HEK293 (cell line): Measurements from ENCODE around the gene SLC35B1.

Experiments
- CTCF ChIA-PET: fragments of 350-600 bp; formaldehyde crosslinking; extraction: SDS; loops from one replicate; lab custom pipeline; 2021; ENCODE audit warnings: antibody characterized with exemption; lab: Yijun Ruan, JAX
- POLR2A ChIA-PET: fragments of 300-600 bp; formaldehyde crosslinking; extraction: SDS; loops from one replicate; lab custom pipeline; 2020; ENCODE audit warnings: antibody characterized with exemption, inconsistent platforms; lab: Yijun Ruan, JAX
- H3K27ac ChIP-seq: fragments of 200-500 bp; sonication (Bioruptor generic); 2 replicates; pipeline ENCODE4 v1.5.1; 2014; ENCODE audit warnings: low read depth, low read length, control low read depth, inconsistent platforms; ENCODE audit errors: extremely low read depth
- H3K36me3 ChIP-seq, 2 experiments: fragments of 200-500 bp in 1 of 2; sonication (Bioruptor generic) in 1 of 2; 1 replicate in 1 of 2; 2 replicates in 1 of 2; pipeline ENCODE4 v1.5.1; 2014 to 2017; ENCODE audit warnings: inconsistent platforms in 2 of 2, low read length in 2 of 2; ENCODE audit not compliant: control insufficient read depth in 2 of 2, insufficient read depth in 1 of 2
- H3K4me1 ChIP-seq: fragments of 200-500 bp; sonication (Bioruptor generic); 2 replicates; pipeline ENCODE4 v1.5.1; 2014; ENCODE audit warnings: mild to moderate bottlenecking, low read length, inconsistent platforms; ENCODE audit not compliant: control insufficient read depth, insufficient read depth
- H3K4me3 ChIP-seq: 2 replicates; pipeline ENCODE4 v1.5.1; 2011; ENCODE audit warnings: low read depth, mild to moderate bottlenecking, control low read depth, low read length, moderate library complexity
- H3K9me3 ChIP-seq: fragments of 200-500 bp; sonication (Bioruptor generic); 2 replicates; pipeline ENCODE4 v1.5.1; 2014; ENCODE audit warnings: low read depth, low read length, inconsistent platforms; ENCODE audit not compliant: control insufficient read depth, insufficient read depth
- PRDM1 ChIP-seq: fragments of 450-650 bp; formaldehyde crosslinking; IDR thresholded peaks from 2 replicates; pipeline ENCODE4; 2016; ENCODE audit warnings: missing biosample characterization, missing genetic modification characterization
- ZNF239 ChIP-seq: fragments of 450-650 bp; formaldehyde crosslinking; IDR thresholded peaks from 2 replicates; pipeline ENCODE4 v1.5.1; 2016; ENCODE audit warnings: missing biosample characterization, missing genetic modification characterization
- ZNF311 ChIP-seq: fragments of 450-650 bp; formaldehyde crosslinking; IDR thresholded peaks from 2 replicates; pipeline ENCODE4 v1.5.1; 2017; ENCODE audit warnings: missing biosample characterization, missing genetic modification characterization, borderline replicate concordance
- ZNF341 ChIP-seq: fragments of 450-650 bp; formaldehyde crosslinking; IDR thresholded peaks from 2 replicates; pipeline ENCODE4; 2016; ENCODE audit warnings: low read depth, missing biosample characterization, missing genetic modification characterization
- ZNF394 ChIP-seq: fragments of 450-650 bp; formaldehyde crosslinking; IDR thresholded peaks from 2 replicates; pipeline ENCODE4 v1.5.1; 2016; ENCODE audit warnings: missing biosample characterization, missing genetic modification characterization, mild to moderate bottlenecking, moderate library complexity, borderline replicate concordance
- TF ChIP-seq, protein P1 (sequence below): fragments of 450-650 bp; formaldehyde crosslinking; IDR thresholded peaks from 2 replicates; pipeline ENCODE4 v1.5.1; 2016; ENCODE audit warnings: missing biosample characterization, missing genetic modification characterization
- TF ChIP-seq, protein P2 (sequence below): fragments of 450-650 bp; formaldehyde crosslinking; IDR thresholded peaks from 2 replicates; pipeline ENCODE4 v1.5.1; 2016; ENCODE audit warnings: missing biosample characterization, missing genetic modification characterization

SLC35B1 gene

DNA sequence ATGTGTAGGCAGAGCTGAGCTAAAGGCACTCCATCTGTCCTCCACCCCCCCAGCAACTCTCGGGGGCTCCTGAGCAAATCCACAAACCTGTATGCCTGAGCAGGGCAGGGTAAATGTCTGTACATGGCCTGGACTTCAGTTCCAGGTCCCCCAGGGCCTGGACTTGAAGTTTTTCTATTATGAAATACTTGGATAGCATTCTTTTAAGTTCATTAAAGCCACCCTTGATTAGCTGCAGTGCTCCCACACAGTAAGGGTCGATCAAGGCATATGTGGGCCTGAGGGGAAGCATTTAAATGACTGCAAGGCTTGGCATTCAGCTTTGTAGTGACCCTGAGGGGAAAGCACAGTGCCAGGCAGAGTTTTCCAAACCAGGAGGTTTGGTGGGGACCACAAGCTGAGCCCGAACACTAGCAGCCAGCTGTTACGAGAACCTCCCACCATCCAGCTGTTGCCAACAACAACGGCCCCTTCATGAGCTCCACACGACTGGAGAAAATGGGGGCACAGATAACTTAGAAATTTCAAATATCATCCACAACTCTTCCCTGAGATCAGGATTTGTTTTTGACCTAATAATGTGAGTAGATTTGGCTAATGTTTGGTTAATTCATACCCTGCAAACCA is 49.5 kb upstream of the SLC35B1 start:
- no peak overlapping the region for H3K4me3 ChIP-seq
- ChIA-PET POLR2A (no interaction called here), CTCF (interaction anchor here (0.6 to 0.7 kb wide), 2 partner anchors 61 to 186 kb away, joined by 3 read pairs; no protein-coding TSS in a partner anchor)
- TF ChIP-seq ZNF394 (tag by site-specific recombination) (no peak), ZNF341 (tag by site-specific recombination) (peak; percentile 68)
- H3K9me3 ChIP-seq, result no peaks in the 10 kb centered on the region
- no peak overlapping the region for H3K27ac ChIP-seq
- H3K36me3 ChIP-seq, result peaks cover 0 to 3% of the 10 kb centered on the region in 2 experiments; a peak in 2 of 3 replicates
- peaks cover 2% of the 10 kb centered on the region; the same call in 1 of the 2 replicates for H3K4me1 ChIP-seq

DNA sequence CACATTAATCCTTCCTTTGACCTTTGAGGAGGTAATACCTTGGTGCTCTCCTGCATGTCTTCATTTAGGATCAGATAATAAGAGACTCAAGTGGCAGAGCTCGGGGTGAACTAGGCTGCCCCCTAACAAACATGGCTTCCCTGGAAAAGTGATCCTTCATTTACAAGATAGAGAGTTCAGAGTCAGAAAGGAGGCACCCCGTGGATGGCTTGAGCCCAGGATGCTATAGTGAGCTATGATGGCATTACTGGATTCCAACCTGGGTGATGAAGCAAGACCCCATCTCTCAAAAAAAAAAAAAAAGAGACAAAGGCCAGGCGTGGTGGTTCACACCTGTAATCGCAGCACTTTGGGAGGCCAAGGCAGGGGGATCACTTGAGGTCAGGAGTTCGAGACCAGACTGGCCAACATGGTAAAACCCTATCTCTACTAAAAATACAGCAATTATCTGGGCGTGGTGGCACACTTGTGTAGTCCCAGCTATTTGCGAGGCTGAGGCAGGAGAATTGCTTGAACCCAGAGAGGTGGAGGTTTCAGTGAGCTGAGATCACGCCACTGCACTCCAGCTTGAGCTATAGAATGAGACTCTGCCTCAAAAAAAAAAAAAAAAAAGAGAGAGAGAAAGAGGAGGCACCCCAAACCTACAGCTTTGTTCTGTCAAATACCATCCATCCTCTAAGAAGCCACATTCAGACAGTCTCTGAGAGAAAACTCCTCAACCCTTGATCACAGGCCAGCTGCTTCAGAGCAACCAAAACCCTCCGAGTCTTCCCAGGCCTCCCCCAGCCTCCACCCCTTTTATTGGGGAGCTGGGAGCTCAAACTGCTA is 48.8 kb upstream of the SLC35B1 start:
- TF ChIP-seq, protein P1, sequence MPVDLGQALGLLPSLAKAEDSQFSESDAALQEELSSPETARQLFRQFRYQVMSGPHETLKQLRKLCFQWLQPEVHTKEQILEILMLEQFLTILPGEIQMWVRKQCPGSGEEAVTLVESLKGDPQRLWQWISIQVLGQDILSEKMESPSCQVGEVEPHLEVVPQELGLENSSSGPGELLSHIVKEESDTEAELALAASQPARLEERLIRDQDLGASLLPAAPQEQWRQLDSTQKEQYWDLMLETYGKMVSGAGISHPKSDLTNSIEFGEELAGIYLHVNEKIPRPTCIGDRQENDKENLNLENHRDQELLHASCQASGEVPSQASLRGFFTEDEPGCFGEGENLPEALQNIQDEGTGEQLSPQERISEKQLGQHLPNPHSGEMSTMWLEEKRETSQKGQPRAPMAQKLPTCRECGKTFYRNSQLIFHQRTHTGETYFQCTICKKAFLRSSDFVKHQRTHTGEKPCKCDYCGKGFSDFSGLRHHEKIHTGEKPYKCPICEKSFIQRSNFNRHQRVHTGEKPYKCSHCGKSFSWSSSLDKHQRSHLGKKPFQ (tag by site-specific recombination), result 0 out of 2 replicates have a peak, but pooled peaks have one; percentile 13
- no peak for TF ChIP-seq ZNF311
- TF ChIP-seq, all 188 proteins: peak for 1
- POLR2A ChIA-PET, result interaction anchor here (0.6 to 7.0 kb wide), 3 partner anchors 7 to 342 kb away, joined by 5 to 53 read pairs (median 6); partner anchors contain the start of genes FAM117A, KAT7 and PHB1
- peaks cover 0 to 3% of the 10 kb centered on the region in 2 experiments; a peak in 2 of 3 replicates for H3K36me3 ChIP-seq
- H3K4me3 ChIP-seq, result no peak overlapping the region
- no peaks in the 10 kb centered on the region for H3K9me3 ChIP-seq
- peaks cover 2% of the 10 kb centered on the region; the same call in 1 of the 2 replicates for H3K4me1 ChIP-seq
- CTCF ChIA-PET, result interaction anchor here (0.7 to 0.8 kb wide), 4 partner anchors 47 to 199 kb away, joined by 3 to 4 read pairs (median 3); no protein-coding TSS in a partner anchor
- H3K27ac ChIP-seq, result no peak overlapping the region

- ChIA-PET CTCF (interaction anchor here (0.7 to 0.8 kb wide), 4 partner anchors 46 to 198 kb away, joined by 3 to 4 read pairs (median 3); no protein-coding TSS in a partner anchor), POLR2A (interaction anchor here (1.2 to 7.0 kb wide), 2 partner anchors 8 to 32 kb away, joined by 6 to 53 read pairs; partner anchors contain the start of genes FAM117A and KAT7)
Measured at GRCh38 chr17:49755663-49756283, 48.0 kb upstream of the SLC35B1 start.

More at GRCh38 chr17:49755663-49756283, 48.0 kb upstream of the SLC35B1 start:
- peaks cover 0 to 3% of the 10 kb centered on the region in 2 experiments; a peak in 2 of 3 replicates for H3K36me3 ChIP-seq
- no peaks in the 10 kb centered on the region for H3K9me3 ChIP-seq
- H3K4me3 ChIP-seq, result no peak overlapping the region
- peaks cover 2% of the 10 kb centered on the region; the same call in 1 of the 2 replicates for H3K4me1 ChIP-seq
- H3K27ac ChIP-seq, result no peak overlapping the region
- TF ChIP-seq PRDM1 (tag by site-specific recombination) (peak; percentile 54; the same call in 1 of the 2 replicates), ZNF239 (no peak)
- TF ChIP-seq, protein P2, sequence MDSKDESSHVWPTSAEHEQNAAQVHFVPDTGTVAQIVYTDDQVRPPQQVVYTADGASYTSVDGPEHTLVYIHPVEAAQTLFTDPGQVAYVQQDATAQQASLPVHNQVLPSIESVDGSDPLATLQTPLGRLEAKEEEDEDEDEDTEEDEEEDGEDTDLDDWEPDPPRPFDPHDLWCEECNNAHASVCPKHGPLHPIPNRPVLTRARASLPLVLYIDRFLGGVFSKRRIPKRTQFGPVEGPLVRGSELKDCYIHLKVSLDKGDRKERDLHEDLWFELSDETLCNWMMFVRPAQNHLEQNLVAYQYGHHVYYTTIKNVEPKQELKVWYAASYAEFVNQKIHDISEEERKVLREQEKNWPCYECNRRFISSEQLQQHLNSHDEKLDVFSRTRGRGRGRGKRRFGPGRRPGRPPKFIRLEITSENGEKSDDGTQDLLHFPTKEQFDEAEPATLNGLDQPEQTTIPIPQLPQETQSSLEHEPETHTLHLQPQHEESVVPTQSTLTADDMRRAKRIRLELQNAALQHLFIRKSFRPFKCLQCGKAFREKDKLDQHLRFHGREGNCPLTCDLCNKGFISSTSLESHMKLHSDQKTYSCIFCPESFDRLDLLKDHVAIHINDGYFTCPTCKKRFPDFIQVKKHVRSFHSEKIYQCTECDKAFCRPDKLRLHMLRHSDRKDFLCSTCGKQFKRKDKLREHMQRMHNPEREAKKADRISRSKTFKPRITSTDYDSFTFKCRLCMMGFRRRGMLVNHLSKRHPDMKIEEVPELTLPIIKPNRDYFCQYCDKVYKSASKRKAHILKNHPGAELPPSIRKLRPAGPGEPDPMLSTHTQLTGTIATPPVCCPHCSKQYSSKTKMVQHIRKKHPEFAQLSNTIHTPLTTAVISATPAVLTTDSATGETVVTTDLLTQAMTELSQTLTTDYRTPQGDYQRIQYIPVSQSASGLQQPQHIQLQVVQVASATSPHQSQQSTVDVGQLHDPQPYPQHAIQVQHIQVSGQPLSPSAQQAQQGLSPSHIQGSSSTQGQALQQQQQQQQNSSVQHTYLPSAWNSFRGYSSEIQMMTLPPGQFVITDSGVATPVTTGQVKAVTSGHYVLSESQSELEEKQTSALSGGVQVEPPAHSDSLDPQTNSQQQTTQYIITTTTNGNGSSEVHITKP, result peak; percentile 27; the same call in 1 of the 2 replicates
